SK-N-SH (cell line): Measurements from ENCODE around the gene RNF13. TPM values are rescaled to one million over a fixed set of nuclear protein-coding genes. Genes with fewer than 3 reads are reported as not detected.

Experiments used
- CTCF ChIA-PET: fragments of 300-600, 350-600 bp; formaldehyde crosslinking; extraction: SDS; loops from one replicate; lab custom pipeline; 2021; lab: Yijun Ruan, JAX
- POLR2A ChIA-PET: fragments of 350-600 bp; sonication (Branson Sonifier 250); formaldehyde crosslinking; extraction: SDS; loops from one replicate; lab custom pipeline; 2020; ENCODE audit warnings: antibody characterized with exemption, inconsistent platforms; lab: Yijun Ruan, JAX
- DNase-seq: peaks from one replicate; pipeline ENCODE4 v3.0.0; 2012
- H2AFZ ChIP-seq: fragments of 200-600 bp; sonication (generic); 2 replicates; pipeline ENCODE4 v1.8.1; 2016; ENCODE audit warnings: antibody characterized with exemption, mild to moderate bottlenecking, low read depth
- H3F3A ChIP-seq: fragments of 200-600 bp; sonication (generic); replicated peaks from 2 replicates; pipeline ENCODE3; 2016; ENCODE audit warnings: antibody characterized with exemption, mild to moderate bottlenecking; ENCODE audit not compliant: insufficient read depth
- H3K27ac ChIP-seq, 2 experiments: fragments of 200-500 bp in 1 of 2; fragments of 200-600 bp in 1 of 2; sonication (Bioruptor generic) in 1 of 2; sonication (generic), shearing (Covaris generic) in 1 of 2; 2 replicates each; pipeline versions ENCODE4 v1.5.1 to v1.6.1; 2014 to 2016; ENCODE audit warnings: low read depth in 2 of 2, inconsistent platforms in 1 of 2, low read length in 1 of 2, mild to moderate bottlenecking in 1 of 2, mixed read lengths in 1 of 2
- H3K27me3 ChIP-seq: fragments of 200-600 bp; sonication (generic), shearing (Covaris generic); 2 replicates; pipeline ENCODE4 v1.6.1; 2016; ENCODE audit warnings: mixed run types; ENCODE audit not compliant: insufficient read depth
- H3K36me3 ChIP-seq, 2 experiments: fragments of 200-500 bp in 1 of 2; fragments of 200-600 bp in 1 of 2; sonication (Bioruptor generic) in 1 of 2; sonication (generic) in 1 of 2; replicated peaks in 1 of 2; 2 replicates each; pipeline versions ENCODE3 to v1.5.1; 2014 to 2016; ENCODE audit warnings: low read length in 1 of 2, mild to moderate bottlenecking in 1 of 2; ENCODE audit not compliant: insufficient read depth in 2 of 2, control insufficient read depth in 1 of 2
- H3K4me1 ChIP-seq, 2 experiments: fragments of 200-500 bp in 1 of 2; fragments of 200-600 bp in 1 of 2; sonication (Bioruptor generic) in 1 of 2; sonication (generic), shearing (Covaris generic) in 1 of 2; 2 replicates each; pipeline versions ENCODE4 v1.5.1 to v1.6.1; 2014 to 2016; ENCODE audit warnings: low read depth in 1 of 2, low read length in 1 of 2, mixed run types in 1 of 2; ENCODE audit not compliant: insufficient read depth in 2 of 2, control insufficient read depth in 1 of 2
- H3K4me2 ChIP-seq: fragments of 200-600 bp; sonication (generic), shearing (Covaris generic); 2 replicates; pipeline ENCODE4 v1.6.1; 2017; ENCODE audit warnings: mixed run types
- H3K4me3 ChIP-seq, 2 experiments: fragments of 200-500 bp in 1 of 2; fragments of 200-600 bp in 1 of 2; sonication (Bioruptor generic) in 1 of 2; sonication (generic), shearing (Covaris generic) in 1 of 2; 2 replicates each; pipeline versions ENCODE4 v1.5.1 to v1.8.1; 2014 to 2016; ENCODE audit warnings: low read depth in 2 of 2, inconsistent platforms in 1 of 2, low read length in 1 of 2, mild to moderate bottlenecking in 1 of 2, mixed read lengths in 1 of 2, moderate library complexity in 1 of 2
- H3K79me2 ChIP-seq: fragments of 200-600 bp; sonication (generic); 2 replicates; pipeline ENCODE4 v1.8.1; 2017; ENCODE audit warnings: mild to moderate bottlenecking; ENCODE audit not compliant: insufficient read depth
- H3K9ac ChIP-seq: fragments of 200-600 bp; sonication (generic); 2 replicates; pipeline ENCODE4 v1.6.1; 2017; ENCODE audit warnings: mixed run types
- H3K9me2 ChIP-seq: fragments of 200-600 bp; sonication (generic); 2 replicates; pipeline ENCODE4 v1.6.1; 2017; ENCODE audit warnings: mixed run types
- H3K9me3 ChIP-seq: fragments of 200-600 bp; sonication (generic); 2 replicates; pipeline ENCODE4 v1.6.1; 2017; ENCODE audit warnings: mixed run types, mild to moderate bottlenecking, moderate library complexity
- H4K20me1 ChIP-seq: fragments of 200-600 bp; sonication (generic); 2 replicates; pipeline ENCODE4 v1.6.1; 2017; ENCODE audit warnings: mild to moderate bottlenecking, mixed run types; ENCODE audit not compliant: insufficient read depth
- CHD2 ChIP-seq: fragments of 150-350 bp; IDR thresholded peaks from 2 replicates; pipeline ENCODE4 v1.6.1; 2018; ENCODE audit warnings: low read length; ENCODE audit not compliant: partially characterized antibody
- ELF1 ChIP-seq: IDR thresholded peaks from 2 replicates; pipeline ENCODE4 v1.4.0; 2012
- EP300 ChIP-seq, 2 experiments: IDR thresholded peaks; 2 replicates each; pipeline versions ENCODE4 v1.4.0 to v1.6.1; 2012; ENCODE audit warnings: borderline replicate concordance in 1 of 2, low read depth in 1 of 2, low read length in 1 of 2
- EZH2phosphoT487 ChIP-seq: fragments of 200-600 bp; sonication (generic); IDR thresholded peaks from 2 replicates; pipeline ENCODE4 v1.6.1; 2017; ENCODE audit warnings: low read depth, mixed run types, mild to moderate bottlenecking, antibody characterized with exemption, moderate library complexity, borderline replicate concordance
- FOXJ3 ChIP-seq: sonication (generic); formaldehyde crosslinking; IDR thresholded peaks from 2 replicates; pipeline ENCODE4 v1.5.1; 2020; ENCODE audit warnings: mild to moderate bottlenecking, missing genetic modification reagents
- MEF2A ChIP-seq: IDR thresholded peaks from 2 replicates; pipeline ENCODE4 v1.4.0; 2012; ENCODE audit warnings: low read depth, borderline replicate concordance
- MXI1 ChIP-seq: IDR thresholded peaks from 2 replicates; pipeline ENCODE4 v1.6.1; 2012; ENCODE audit warnings: mild to moderate bottlenecking, low read depth, low read length, improper control_type of control experiment
- NFIC ChIP-seq: IDR thresholded peaks from 2 replicates; pipeline ENCODE4 v1.4.0; 2012; ENCODE audit warnings: borderline replicate concordance
- RAD21 ChIP-seq: IDR thresholded peaks from 2 replicates; pipeline ENCODE4 v1.6.1; 2012; ENCODE audit warnings: mild to moderate bottlenecking, low read length
- SIN3A ChIP-seq: IDR thresholded peaks from 2 replicates; pipeline ENCODE4 v1.6.1; 2012; ENCODE audit warnings: low read depth, mild to moderate bottlenecking, low read length, moderate library complexity, borderline replicate concordance
- SMC3 ChIP-seq: IDR thresholded peaks from 2 replicates; pipeline ENCODE4 v1.6.1; 2012; ENCODE audit warnings: low read depth, low read length, improper control_type of control experiment
- TAF1 ChIP-seq: IDR thresholded peaks from 2 replicates; pipeline ENCODE4 v1.6.1; 2012; ENCODE audit warnings: low read depth, mild to moderate bottlenecking, low read length, moderate library complexity, borderline replicate concordance
- TCF12 ChIP-seq: IDR thresholded peaks from 2 replicates; pipeline ENCODE4 v1.4.0; 2012
- WGBS: methylation state at CpG from one replicate; pipeline ENCODE4 v1.1.6; 2017; ENCODE audit warnings: low lambda C conversion rate; 5-methylcytosine and 5-hydroxymethylcytosine counted together
- polyA plus RNA-seq, 3 experiments: library from polyadenylated mRNA; depleted of rRNA; stranded (reverse); fragments of >200 nt; gene quantifications; 2 replicates each; pipeline ENCODE4 v1.2.3, GENCODE V29; 2012
- TF ChIP-seq, protein P1 (sequence below): fragments of 150-350 bp; IDR thresholded peaks from 2 replicates; pipeline ENCODE4 v1.6.1; 2017; ENCODE audit warnings: antibody characterized with exemption, low read length, low read depth, borderline replicate concordance
- TF ChIP-seq, protein P2 (sequence below): fragments of 200-600 bp; sonication (generic); IDR thresholded peaks from 2 replicates; pipeline ENCODE4 v1.6.1; 2017; ENCODE audit warnings: antibody characterized with exemption, mild to moderate bottlenecking, moderate library complexity

Gene RNF13
- polyA plus RNA-seq, 1 of the 3 experiments (the other 2 are of a cell fraction): 14.9 TPM

DNA sequence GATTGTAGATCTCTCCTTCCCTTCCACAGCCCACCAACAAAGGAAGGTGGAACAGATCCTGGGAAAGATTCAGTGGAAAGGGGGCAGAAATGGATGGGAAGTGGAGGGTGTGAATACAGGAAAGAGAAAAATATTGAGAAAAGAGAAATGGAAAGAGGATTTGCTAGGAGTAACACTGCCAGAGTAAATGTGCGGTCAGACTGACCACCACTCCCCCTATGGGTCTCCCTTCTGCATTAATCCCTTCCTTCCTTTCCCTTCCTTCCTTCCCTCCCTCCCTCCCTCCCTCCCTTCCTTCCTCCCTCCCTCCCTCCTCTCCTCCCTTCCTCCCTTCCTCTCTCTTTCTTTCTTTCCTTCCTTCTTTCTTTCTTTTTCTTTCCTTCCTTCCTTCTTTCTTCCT lies 48.7 kb upstream of the RNF13 start:
- WGBS: 88% methylated on average over 1 of the region's 1 CpG
- CTCF ChIA-PET: interaction anchor here (0.8 to 4.6 kb wide), 4 partner anchors 7 to 44 kb away, joined by 3 to 27 read pairs (median 12); partner anchors contain the start of gene COMMD2

DNA sequence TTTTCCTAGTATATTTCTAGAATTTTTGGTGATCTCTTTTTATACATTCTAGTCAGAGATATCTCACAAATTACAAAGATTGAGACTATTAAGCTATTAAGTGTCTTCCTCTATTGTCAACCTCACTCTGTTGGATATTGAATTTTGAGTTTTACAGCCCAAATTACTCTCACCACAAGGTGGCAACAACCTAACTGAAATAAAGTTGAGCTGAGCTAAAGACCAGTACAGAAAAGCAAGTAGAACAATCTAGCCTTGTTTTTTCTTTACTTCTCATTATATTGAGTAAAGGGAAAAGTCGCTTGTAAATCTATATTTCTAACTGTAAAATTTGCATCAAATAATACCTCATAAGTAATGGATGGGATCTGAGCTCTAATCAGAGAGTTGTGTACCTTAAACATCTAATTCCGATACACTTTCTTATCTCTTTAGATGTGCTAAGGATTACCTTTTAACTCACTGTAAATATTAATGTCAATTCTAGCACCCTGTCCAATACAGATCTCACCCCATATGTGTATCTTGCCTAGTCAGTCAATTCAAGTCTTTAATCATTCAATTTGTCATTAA lies 47.2 kb upstream of the RNF13 start:
- CTCF ChIA-PET: interaction anchor here (0.6 to 4.6 kb wide), 21 partner anchors 9 to 723 kb away, joined by 3 to 31 read pairs (median 4); partner anchors contain the start of genes ANKUB1 and COMMD2
- WGBS: 59% methylated on average over 2 of the region's 2 CpGs
- peak; percentile 9 for DNase-seq

More for the DNA sequence above, 48.7 kb upstream of the RNF13 start:
- Histone ChIP-seq H3K9me2 (peaks cover 4% of the 10 kb centered on the region; the same call in 1 of the 2 replicates), H3K79me2 (no peaks in the 10 kb centered on the region), H3K4me2 (no peak overlapping the region), H3K27ac (no peak overlapping the region), H4K20me1 (no peaks in the 10 kb centered on the region), H3K4me1 (no peaks in the 10 kb centered on the region), H2AFZ (no peak overlapping the region), H3K36me3 (no peaks in the 10 kb centered on the region), H3F3A (no peaks in the 10 kb centered on the region), H3K4me3 (no peak overlapping the region), H3K27me3 (no peaks in the 10 kb centered on the region; the same call in 1 of the 2 replicates), H3K9ac (no peak overlapping the region), H3K9me3 (no peaks in the 10 kb centered on the region)
- DNase-seq: no peak
- POLR2A ChIA-PET: no interaction called here
- TF ChIP-seq SIN3A (no peak), MXI1 (no peak), EZH2phosphoT487 (no peak), FOXJ3 (CRISPR knock-in tag) (no peak), CHD2 (no peak), EP300 (IDR thresholded peaks at IDR 0.05; ENCODE audit: borderline replicate concordance in 1 of 2, low read depth in 1 of 2, low read length in 1 of 2) (no peak), TCF12 (no peak), MEF2A (no peak), RAD21 (no peak), SMC3 (no peak), NFIC (no peak), ELF1 (no peak)
- TF ChIP-seq, protein P1, sequence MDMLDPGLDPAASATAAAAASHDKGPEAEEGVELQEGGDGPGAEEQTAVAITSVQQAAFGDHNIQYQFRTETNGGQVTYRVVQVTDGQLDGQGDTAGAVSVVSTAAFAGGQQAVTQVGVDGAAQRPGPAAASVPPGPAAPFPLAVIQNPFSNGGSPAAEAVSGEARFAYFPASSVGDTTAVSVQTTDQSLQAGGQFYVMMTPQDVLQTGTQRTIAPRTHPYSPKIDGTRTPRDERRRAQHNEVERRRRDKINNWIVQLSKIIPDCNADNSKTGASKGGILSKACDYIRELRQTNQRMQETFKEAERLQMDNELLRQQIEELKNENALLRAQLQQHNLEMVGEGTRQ: no peak

More for the DNA sequence above, 47.2 kb upstream of the RNF13 start:
- Histone ChIP-seq H4K20me1 (no peaks in the 10 kb centered on the region), H3K4me3 (no peak overlapping the region), H3K4me1 (no peaks in the 10 kb centered on the region), H3K27ac (no peak overlapping the region), H2AFZ (no peak overlapping the region), H3K9me3 (no peaks in the 10 kb centered on the region), H3K9ac (no peak overlapping the region), H3K4me2 (no peak overlapping the region), H3K9me2 (no peaks in the 10 kb centered on the region), H3K36me3 (no peaks in the 10 kb centered on the region), H3K79me2 (no peaks in the 10 kb centered on the region), H3F3A (no peaks in the 10 kb centered on the region), H3K27me3 (no peaks in the 10 kb centered on the region; the same call in 1 of the 2 replicates)
- POLR2A ChIA-PET: no interaction called here
- TF ChIP-seq RAD21: peak; percentile 72
- no peak for TF ChIP-seq TCF12
- TF ChIP-seq, protein P2, sequence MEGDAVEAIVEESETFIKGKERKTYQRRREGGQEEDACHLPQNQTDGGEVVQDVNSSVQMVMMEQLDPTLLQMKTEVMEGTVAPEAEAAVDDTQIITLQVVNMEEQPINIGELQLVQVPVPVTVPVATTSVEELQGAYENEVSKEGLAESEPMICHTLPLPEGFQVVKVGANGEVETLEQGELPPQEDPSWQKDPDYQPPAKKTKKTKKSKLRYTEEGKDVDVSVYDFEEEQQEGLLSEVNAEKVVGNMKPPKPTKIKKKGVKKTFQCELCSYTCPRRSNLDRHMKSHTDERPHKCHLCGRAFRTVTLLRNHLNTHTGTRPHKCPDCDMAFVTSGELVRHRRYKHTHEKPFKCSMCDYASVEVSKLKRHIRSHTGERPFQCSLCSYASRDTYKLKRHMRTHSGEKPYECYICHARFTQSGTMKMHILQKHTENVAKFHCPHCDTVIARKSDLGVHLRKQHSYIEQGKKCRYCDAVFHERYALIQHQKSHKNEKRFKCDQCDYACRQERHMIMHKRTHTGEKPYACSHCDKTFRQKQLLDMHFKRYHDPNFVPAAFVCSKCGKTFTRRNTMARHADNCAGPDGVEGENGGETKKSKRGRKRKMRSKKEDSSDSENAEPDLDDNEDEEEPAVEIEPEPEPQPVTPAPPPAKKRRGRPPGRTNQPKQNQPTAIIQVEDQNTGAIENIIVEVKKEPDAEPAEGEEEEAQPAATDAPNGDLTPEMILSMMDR: peak; percentile 71
- no peak for TF ChIP-seq TAF1
- peak; percentile 59 for TF ChIP-seq SMC3
- no peak for TF ChIP-seq EP300 (IDR thresholded peaks at IDR 0.05; ENCODE audit: borderline replicate concordance in 1 of 2, low read depth in 1 of 2, low read length in 1 of 2)
